NCI-H2196 (cell line): ENCODE data around the gene NPFFR1.
"Not testable (repeated sequence)": the region's sequence is repeated elsewhere in the genome, so short reads cannot be mapped to it uniquely, and the experiment has no call there.

Experiments
- DNase-seq: peaks from one replicate; lab custom pipeline; 2025; ENCODE audit not compliant: unreplicated experiment; lab: John Stamatoyannopoulos, UW

The NPFFR1 gene

DNA sequence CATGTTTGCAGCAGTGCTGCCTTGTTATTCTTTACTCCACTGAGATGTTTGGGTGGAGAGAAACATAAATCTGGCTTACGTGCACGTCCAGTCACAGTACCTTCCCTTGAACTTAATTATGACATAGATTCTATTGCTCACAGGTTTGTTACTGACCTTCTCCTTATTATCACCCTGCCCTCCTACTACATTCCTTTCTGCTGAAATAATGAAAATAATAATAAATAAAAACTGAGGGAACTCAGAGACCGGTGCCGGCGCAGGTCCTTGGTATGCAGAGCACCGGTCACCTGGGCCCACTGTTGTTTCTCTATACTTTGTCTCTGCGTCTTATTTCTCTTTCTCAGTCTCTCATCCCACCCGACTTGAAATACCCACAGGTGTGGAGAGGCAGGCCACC, 26.0 kb downstream of the NPFFR1 start:
- not testable (repeated sequence) for DNase-seq

DNA sequence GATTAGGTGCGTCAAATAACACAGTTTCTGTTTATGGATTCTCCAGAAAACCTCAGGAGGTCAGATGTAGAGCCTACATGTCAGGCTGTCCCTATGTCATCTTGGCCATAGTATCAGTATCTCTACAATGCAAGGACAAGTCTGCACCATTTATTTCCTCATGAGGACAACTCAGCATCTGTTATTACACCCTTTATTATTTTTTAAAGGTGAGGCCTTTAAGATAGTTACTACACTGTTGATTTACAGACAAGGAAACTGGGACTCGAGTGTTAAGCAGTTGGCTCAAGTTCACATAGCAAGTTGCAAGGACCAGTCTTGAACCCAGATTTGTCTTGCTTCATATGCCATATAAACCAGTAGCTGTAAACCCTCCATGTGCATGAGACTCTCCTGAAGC, 27.3 kb downstream of the NPFFR1 start:
- no peak for DNase-seq

DNA sequence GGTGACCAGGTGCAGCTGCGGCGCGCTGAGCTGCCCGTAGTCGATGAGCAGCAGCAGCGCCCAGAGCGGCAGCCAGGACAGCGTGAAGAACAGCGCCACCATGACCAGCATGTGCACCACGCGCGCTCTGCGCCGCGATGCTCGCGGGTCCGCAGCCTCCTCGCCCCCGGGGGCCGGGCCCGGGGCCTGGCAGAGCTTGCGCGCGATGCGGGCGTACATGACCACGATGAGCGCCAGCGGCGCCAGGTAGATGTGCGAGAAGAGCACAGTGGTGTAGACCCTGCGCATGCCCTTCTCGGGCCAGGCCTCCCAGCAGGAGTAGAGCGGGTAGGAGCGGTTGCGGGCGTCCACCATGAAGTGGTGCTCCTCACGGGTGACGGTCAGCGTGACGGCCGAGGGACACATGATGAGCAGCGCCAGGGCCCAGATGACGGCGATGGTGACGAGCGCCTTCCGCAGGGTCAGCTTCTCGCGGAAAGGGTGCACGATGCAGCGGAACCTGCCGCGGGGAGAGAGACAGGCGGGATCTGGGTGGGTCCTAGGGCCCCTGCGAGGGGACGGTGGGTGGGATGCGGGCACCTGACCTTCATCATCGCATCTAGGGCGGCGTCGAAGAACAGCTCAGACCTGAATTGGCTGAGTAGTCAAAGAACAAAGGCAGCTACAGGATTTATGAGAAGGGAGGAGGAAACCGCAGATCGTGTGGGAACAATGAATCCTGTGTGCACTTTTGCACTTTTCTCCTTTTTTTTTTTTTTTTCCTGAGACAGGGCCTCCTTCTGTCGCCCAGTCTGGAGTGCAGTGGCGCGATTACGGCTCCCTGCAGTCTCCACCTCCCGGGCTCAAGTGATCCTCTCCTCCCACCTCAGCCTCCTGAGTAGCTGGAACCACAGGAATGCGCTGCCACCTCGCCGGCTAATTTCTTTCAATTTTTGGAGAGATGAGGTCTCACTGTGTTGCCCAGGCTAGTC, 28.2 kb downstream of the NPFFR1 start:
- DNase-seq: no peak

DNA sequence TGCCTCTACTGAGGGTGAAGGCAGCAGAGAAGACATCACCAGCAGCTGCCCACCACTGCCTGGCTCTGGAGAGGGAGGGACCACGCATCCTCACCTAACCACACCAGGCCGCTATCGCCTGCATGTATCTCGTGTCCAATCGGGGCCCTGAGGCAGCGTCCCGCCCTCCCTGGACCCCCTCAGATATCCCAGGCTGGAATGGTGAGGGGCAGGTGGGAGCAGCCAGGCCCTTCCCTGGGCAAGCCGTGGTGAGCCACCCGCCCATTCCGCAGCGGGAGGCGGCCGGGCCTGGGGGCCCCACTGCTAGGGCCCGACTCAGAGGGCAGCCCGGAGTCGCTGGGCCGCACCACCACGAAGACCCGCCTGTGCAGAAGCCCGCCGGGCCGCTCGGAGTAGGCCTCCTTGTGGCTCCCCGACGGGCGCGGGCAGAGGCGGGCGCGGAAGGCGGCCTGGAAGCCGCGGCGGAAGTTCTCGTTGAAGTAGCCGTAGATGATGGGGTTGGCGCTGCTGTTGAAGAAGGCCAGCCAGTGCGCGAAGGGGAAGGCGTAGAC, 29.0 kb downstream of the NPFFR1 start:
- no peak for DNase-seq

DNA sequence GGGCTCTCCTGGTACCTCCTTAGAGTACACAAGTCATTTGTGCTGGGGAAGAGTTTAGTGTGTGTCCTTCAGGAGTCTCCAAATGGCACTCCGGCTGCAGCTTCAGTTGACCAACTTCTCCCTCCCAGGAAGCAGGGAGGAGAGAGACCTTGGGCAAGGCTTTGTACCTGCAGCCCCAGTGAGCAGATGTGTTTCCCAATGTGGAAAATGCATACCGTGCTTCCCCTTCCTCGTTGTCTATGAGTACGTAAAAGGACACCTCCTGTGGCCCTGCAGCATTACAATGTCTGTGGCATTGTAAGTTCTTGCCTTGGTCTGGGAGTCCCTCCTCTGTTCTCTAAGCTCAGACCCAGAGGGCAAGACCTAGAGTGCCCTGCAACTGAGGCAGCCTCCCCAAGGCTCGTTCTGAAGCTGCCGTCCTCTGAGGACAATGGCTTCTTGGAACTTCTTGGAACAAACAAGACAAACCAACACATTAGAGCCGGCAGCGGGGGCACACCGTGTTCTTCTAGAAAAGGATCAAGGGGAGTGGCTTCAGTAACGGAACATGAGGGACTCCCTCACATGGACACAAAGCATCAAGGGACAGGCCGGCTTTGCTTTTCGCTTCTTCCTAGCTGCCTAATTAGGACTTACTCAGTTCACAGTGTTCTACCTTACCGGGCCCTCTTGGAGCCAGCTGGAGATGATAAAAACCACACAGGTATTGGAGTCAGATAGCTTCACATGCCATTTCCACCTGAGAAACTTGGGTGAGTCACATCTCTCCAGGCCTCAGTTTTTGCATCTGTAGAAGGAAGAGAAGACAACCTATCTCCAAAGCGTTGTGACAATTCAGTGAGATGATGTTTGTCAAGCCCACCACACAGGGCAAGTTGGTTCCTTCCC, 29.7 kb downstream of the NPFFR1 start:
- no peak for DNase-seq

DNA sequence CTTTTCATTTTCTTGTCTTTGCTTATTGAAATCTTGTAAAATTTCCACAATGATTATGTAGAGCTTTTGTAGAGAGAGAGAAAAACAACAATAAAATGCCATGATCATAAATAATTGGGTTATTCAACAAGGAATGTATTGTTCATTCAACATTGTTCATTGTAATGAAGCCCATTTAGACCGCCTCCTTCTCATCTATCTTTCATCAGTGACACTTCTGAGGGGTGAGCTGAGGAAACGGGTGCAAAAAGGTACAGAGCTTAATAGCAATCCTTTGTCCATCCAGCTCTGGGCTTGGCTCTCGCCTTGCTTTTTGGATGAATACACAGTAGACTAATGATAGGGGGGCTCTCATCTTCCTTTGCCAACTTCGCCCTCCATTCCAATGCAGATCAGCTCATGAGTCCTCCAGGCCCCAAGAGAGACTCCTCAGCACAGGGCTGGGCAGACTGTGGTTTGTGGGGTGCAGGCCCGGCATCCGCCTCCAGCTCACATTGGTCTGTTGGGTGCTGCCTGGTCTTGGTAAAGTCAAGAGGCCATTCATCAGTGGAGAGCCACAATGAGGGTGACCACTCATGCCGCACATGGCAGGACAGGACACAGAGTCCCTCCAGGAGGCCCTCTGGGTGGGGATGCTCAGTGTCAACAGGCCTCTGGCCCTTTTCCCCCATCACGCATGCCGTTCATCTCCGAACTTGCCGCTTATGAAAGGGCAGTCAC, 32.7 kb downstream of the NPFFR1 start:
- no peak for DNase-seq

DNA sequence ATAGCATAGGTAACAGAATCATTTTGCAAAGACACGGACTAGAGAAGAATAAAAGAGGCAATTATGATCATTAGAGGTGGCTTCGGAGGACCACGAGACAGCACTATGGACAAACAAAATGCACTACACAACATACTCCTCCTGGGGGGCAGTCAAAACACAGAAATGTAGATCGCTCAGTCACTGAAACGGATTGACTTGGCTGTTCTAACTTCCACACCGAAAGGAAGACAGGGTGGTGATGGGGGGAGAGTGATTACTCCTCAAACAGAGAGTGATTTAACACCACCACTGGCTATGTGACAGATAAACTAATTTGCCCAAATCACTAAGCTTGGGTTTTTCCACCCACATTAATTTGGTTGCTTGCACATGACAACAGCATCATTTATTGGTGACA, 36.4 kb downstream of the NPFFR1 start:
- DNase-seq: no peak

DNA sequence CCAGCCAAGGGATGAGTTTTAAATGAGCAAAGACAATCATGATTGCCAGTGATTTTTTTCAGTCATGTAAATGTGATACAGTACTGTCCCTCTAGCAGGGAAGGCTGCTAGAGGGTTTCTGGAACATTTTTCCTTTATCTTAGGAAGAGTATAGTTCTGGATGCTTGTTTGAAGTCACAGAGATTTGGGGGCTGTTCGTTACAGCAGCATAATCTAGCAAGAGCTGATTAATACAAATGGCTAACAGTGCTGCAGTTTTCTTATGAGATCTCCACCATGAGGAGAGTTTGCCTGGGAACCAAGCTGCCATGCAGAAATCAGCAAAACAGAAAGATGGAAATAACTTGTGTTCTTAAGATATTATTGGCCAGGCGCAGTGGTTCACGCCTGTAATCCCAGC, 42.7 kb downstream of the NPFFR1 start:
- DNase-seq: no peak

DNA sequence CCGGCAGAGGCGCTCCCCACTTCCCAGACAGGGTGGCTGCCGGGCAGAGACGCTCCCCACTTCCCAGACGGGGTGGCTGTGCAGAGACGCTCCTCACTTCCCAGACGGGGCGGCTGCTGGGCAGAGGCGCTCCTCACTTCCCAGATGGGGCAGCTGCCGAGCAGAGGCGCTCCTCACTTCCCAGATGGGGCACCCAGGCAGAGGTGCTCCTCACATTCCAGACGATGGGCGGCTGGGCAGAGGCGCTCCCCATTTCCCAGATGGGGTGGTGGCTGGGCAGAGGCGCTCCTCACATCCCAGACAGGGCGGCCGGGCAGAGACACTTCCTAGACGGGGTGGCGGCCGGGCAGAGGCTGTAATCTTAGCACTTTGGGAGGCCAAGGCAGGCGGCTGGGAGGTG, 43.8 kb downstream of the NPFFR1 start:
- DNase-seq: not testable (repeated sequence)

DNA sequence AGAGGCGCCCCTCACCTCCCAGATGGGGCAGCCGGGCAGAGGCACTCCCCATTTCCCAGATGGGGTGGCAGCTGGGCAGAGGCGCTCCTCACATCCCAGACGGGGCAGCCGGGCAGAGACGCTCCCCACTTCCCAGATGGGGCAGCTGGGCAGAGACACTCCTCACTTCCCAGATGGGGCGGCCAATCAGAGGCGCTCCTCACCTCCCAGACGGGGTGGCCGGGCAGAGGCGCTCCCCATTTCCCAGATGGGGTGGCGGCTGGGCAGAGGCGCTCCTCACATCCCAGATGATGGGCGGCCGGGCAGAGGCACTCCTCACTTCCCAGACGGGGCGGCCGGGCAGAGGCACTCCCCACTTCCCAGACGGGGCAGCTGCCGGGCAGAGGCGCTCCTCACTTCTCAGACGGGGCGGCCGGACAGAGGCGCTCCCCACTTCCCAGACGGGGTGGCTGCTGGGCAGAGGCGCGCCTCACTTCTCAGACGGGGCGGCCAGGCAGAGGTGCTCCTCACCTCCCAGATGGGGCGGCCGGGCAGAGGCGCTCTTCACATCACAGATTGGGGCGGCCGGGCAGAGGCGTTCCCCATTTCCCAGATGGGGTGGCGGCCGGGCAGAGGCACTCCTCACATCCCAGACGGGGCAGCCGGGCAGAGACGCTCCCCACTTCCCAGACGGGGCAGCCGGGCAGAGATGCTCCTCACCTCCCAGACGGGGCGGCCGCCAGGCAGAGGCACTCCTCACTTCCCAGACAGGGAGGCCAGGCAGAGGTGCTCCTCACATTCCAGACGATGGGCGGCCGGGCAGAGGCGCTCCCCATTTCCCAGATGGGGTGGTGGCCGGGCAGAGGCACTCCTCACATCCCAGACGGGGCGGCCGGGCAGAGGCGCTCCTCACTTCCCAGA, 44.5 kb downstream of the NPFFR1 start:
- DNase-seq: not testable (repeated sequence)

DNA sequence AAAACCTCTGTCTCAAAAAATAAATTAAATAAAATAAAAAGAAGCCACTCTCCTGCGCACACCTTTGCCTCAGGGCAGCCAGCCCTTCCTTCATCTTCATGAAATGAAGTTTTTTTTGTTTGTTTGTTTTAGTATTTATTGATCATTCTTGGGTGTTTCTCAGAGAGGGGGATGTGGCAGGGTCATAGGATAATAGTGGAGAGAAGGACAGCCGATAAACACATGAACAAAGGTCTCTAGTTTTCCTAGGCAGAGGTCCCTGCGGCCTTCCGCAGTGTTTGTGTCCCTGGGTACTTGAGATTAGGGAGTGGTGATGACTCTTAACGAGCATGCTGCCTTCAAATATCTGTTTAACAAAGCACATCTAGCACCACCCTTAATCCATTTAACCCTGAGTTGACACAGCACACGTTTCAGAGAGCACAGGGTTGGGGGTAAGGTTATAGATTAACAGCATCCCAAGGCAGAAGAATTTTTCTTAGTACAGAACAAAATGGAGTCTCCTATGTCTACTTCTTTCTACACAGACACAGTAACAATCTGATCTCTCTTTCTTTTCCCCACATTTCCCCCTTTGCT, 45.8 kb downstream of the NPFFR1 start:
- not testable (repeated sequence) for DNase-seq

DNA sequence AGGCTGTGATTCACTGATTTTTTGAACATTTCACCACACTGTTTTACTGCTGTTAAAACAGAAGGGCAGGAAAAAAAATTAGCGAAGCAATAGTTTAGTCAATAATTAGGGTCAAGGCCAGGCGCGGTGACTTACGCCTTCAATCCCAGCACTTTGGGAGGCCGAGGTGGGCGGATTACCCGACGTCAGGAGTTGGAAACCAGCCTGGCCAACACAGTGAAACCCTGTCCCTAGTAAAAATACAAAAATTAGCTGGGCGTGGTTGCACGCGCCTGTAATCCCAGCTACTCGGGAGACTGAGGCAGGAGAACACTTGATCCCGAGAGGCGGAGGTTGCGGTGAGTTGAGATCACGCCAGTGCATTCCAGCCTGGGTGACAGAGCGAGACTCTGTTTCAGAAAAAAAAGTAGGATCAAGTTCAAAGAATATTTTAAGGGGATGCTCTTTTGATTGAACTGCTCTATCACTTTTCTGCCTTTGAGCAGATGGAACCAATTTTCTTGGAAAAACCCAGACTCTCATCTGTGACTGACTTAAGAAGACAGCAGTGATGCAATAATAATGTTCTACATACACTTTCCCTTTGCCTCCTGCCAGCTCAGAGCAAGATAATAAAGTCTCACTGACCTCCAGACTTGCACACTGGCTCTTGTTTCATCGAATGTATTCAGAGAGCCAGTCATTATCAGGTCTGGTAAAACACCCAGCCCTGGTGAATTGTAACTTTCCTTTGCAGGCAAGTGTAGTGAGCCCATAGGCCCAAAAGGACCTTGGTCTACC, 48.9 kb downstream of the NPFFR1 start:
- DNase-seq: no peak

DNA sequence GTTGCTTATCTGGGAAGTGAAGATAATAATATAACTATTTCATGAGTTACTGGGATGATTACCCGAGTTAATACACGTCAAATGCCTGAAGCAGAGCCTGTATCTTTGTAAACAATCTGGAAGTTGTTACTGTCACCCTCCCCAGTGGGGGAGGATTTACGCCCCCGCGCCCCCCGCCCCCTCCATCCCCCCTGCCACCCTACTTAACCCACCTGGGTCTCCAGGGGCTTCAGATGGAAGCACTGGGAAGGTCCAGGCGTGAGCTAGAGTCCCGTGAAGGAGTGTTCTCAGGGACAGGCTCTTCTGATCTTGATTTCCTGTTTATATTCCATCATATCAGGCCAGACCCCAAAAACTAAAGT, 49.9 kb downstream of the NPFFR1 start:
- DNase-seq: no peak

DNA sequence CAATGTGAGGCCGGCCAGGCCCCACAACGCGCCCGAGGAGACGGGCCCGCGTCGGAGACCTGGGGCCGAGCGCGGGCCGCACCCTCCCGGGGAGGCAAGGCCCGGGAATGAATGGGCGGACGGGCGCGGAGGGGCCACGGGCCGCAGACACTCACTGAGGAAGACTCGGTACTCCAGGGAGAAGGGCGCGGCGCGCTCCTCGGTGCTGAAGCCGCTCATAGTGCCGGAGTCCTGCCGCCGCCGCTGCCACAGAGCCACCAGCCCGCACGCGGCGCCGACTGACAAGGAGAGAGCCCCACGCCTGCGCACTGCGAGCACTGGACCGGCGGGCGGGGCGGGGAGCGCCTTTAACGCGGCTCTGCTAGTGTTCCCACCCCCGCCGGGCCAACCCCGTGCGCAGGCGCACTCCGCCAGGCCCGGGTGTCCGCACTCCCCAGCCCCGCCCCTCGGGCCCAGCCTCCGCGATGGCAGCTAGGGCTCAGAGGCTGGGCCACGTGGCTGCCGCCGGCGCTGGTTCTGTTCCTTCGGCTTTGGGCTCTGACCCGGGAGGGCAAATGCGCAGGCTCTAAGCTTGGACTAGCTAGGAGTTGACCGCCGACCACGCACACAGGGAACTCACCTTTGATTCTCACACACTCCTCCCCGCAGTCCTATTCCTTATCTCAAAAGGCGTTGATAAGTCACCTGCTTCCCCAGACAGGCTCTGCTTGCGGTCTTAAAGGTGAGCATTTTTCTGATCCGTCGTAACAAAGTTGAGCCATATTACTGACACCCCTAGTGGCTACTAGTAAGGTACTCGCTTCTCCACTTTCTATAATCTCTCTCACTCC, 50.5 kb downstream of the NPFFR1 start, which contains the start of gene PPA1:
Gene PPA1, minus strand, starts transcription at position 321 of the 830 bp plus-strand sequence. Its CDS starts 102 bp downstream, at position 219.
- peak; percentile 94 for DNase-seq

DNA sequence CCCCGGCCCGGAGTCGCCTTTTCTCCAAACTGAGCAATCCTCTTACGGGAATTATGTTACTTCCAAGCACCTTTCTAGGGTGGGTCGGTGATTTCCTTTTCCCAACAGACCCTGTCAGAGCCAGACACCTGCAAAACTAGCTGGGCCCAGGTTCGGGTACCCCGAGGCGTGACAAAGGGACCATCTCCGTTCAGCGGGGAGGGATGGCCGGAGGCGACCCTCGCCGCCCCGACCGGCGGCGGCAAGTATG, 51.0 kb downstream of the NPFFR1 start:
- no peak for DNase-seq

DNA sequence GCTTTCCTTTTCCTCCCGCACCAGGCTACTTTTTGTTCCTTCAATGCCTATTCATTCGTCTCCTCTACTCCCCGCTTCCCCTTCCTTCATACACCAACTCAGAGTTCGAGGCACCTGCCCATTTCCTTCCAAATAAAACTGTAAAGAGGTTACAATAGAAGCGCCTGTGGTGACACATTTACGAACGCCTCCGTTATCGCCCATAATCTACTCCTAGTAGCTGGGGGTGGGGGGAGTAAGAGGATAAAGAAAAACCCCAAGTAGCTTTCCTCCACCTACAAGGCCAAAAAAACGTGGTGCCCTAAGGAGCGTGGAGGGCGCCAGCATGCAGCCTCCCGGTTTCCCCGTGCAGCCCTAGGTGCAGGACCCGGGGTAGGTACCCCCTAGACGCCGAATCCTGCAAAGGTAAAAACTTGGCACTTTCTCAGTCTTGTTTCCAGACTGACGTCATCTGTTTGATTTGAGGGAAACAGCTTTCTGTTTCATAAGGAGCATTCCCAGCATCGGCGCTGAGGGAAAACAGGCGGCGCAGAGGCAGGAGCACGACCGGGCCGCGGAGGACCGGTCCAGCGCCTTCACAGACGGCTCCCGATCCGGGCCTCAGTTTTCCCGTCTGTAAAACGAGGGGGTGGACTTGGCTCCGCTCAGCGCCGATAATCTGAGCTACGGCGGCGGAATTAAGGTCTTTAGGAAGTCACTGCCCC, 51.5 kb downstream of the NPFFR1 start:
- DNase-seq: peak; percentile 22

DNA sequence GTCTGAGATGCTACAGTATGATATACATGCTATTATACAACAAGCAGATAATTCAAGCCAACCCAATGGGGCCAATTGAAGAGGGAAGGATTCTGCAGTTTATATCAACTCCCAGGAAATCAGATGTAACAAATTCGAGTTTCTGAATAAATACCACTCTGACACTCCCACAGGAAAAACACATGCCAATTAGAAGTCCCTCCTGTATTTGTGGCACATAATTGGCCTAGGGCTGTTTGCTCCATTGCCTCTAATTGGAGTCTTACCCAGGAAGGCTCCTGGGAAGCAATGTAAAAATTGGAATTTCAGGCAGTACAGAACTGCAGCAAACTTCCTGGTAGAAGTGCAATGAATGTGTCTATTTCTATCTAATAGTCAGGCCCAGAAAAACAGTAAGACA, 55.3 kb downstream of the NPFFR1 start:
- DNase-seq: no peak
